Esophagus squamous epithelium (tissue), 5 donors: Measurements from ENCODE around the gene DUS1L. TPM values are rescaled to one million over a fixed set of nuclear protein-coding genes. Genes with fewer than 3 reads are reported as not detected.

Experiments
- DNase-seq: peaks from one replicate; lab custom pipeline; 2025; lab: John Stamatoyannopoulos, UW
- H3K27ac ChIP-seq, 4 donors: fragments of 200-600 bp; sonication (generic); one replicate each; pipeline ENCODE4 v1.5.1; 2016 to 2019; ENCODE audit warnings: mild to moderate bottlenecking in 1 of 4
- H3K27me3 ChIP-seq, 4 donors: fragments of 200-600 bp; sonication (generic); 1 replicate in 3 of 4; 2 replicates in 1 of 4; pipeline versions ENCODE4 v1.5.1 to v1.6.0; 2017 to 2021; ENCODE audit warnings: antibody characterized with exemption in 1 of 4
- H3K36me3 ChIP-seq, 3 donors: fragments of 200-600 bp; sonication (generic); one replicate each; pipeline ENCODE4 v1.5.1; 2016 to 2019
- H3K4me1 ChIP-seq, 3 donors: fragments of 200-600 bp; sonication (generic); one replicate each; pipeline ENCODE4 v1.5.1; 2017 to 2019
- H3K4me3 ChIP-seq, 4 donors: fragments of 200-600 bp; sonication (generic); 1 replicate in 3 of 4; 2 replicates in 1 of 4; pipeline ENCODE4 v1.5.1; 2016 to 2019; ENCODE audit warnings: mild to moderate bottlenecking in 2 of 4, moderate library complexity in 1 of 4
- H3K9me3 ChIP-seq, 3 donors: fragments of 200-600 bp; sonication (generic); one replicate each; pipeline ENCODE4 v1.5.1; 2016 to 2019
- POLR2A ChIP-seq, 4 donors: fragments of 450-650 bp; IDR thresholded peaks; one replicate each; pipeline ENCODE4 v1.6.1; 2017; ENCODE audit warnings: antibody characterized with exemption in 4 of 4, mild to moderate bottlenecking in 4 of 4, moderate library complexity in 3 of 4
- WGBS, 2 donors: methylation state at CpG; one replicate each; pipeline ENCODE4 v1.1.5; 2018; 5-methylcytosine and 5-hydroxymethylcytosine counted together
- intact Hi-C: fragments of 100-400 bp; cut with DNase I; formaldehyde crosslinking; loops from one replicate; pipeline ENCODE4 v1.15.0; 2022
- total RNA-seq, 4 donors: library from RNA; depleted of rRNA; stranded (reverse); fragments of >200 nt; gene quantifications; one replicate each; pipeline ENCODE4 v1.1.0, GENCODE V29; 2016
- TF ChIP-seq, protein P1 (sequence below), 6 experiments: fragments of 450-650 bp in 4 of 6; fragments of 200-600 bp in 2 of 6; sonication (generic) in 2 of 6; IDR thresholded peaks; one replicate each; pipeline ENCODE4 v1.5.1; 2016 to 2019; ENCODE audit warnings: antibody characterized with exemption in 6 of 6, mild to moderate bottlenecking in 4 of 6, moderate library complexity in 4 of 6
- donor health status: DM: yes; HTN: yes; CAD: no.

The DUS1L gene
- total RNA-seq, 4 donors from 2014 or later = 53.3 to 125 (median 105) TPM

DNA sequence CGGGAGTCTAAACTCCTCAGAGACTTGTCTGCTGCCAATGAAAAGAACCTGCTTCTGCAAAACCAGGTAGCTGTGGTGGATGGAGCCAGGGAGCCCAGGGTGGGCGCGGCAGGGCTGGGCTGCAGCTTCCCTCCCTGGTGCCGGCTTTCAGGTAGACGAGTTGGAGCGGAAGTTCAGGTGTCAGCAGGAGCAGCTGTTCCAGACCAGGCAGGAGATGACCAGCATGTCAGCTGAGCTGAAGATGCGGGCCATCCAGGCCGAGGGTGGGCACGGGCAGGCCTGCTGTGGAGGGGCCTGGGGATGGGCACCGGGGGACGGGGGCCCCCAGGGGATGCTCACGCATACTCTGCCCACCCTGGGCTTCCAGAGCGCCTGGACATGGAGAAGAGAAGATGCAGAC lies 37.4 kb downstream of the DUS1L start:
- no peak for TF ChIP-seq POLR2A (IDR thresholded peaks at IDR 0.05)
- TF ChIP-seq, protein P1, sequence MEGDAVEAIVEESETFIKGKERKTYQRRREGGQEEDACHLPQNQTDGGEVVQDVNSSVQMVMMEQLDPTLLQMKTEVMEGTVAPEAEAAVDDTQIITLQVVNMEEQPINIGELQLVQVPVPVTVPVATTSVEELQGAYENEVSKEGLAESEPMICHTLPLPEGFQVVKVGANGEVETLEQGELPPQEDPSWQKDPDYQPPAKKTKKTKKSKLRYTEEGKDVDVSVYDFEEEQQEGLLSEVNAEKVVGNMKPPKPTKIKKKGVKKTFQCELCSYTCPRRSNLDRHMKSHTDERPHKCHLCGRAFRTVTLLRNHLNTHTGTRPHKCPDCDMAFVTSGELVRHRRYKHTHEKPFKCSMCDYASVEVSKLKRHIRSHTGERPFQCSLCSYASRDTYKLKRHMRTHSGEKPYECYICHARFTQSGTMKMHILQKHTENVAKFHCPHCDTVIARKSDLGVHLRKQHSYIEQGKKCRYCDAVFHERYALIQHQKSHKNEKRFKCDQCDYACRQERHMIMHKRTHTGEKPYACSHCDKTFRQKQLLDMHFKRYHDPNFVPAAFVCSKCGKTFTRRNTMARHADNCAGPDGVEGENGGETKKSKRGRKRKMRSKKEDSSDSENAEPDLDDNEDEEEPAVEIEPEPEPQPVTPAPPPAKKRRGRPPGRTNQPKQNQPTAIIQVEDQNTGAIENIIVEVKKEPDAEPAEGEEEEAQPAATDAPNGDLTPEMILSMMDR (IDR thresholded peaks at IDR 0.05) = no peak
- intact Hi-C loops = no loop called here
- DNase-seq = no peak
- H3K27ac ChIP-seq = no peak overlapping the region
- 100% methylated on average over 3 of the region's 13 CpGs; no CpG with 5 or more reads in 1 of the 2 donors for WGBS, 2 donors
- H3K36me3 ChIP-seq = peaks cover 0 to 13% (median 0%) of the 10 kb centered on the region in 3 donors
- no peaks in the 10 kb centered on the region for H3K9me3 ChIP-seq
- peaks cover 0 to 7% (median 0%) of the 10 kb centered on the region in 4 donors for H3K27me3 ChIP-seq
- peaks cover 27 to 52% (median 30%) of the 10 kb centered on the region in 3 donors for H3K4me1 ChIP-seq
- no peak overlapping the region for H3K4me3 ChIP-seq

DNA sequence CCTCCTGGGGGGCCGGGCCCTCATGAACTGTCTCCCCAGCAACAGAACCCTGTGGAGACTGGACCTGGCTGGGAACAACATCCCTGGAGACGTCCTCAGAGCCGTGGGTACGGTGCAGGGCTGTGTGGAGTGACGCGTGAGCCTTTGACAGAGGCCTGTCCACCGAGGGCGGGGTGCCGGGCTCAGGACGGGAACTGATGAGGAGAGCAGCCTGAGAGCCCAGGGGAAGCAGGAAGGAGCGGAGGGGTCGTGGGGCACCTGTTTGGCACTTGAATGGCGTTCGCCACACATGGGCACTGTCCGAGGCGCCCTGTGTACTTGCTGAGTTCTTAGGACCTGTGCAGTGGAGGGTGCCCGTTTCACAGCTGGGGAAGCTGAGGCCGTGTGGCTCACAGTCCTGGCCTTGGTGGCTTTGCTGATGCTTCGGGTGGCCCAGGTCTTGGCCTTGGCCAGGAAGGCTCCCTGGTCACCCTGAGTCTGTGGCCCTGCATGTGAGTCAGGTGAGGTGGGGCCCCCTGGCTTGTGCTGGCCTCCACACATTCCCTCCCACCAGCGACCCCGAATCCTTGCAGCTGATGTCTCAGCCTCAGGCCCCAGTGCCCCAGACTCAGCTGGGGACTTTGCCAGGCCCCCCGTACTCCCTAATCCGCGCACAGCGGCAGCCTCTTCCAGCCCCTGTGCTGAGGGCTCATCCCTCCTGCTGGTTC lies 40.0 kb downstream of the DUS1L start:
- H3K9me3 ChIP-seq = no peaks in the 10 kb centered on the region
- H3K36me3 ChIP-seq = peaks cover 0 to 13% (median 0%) of the 10 kb centered on the region in 3 donors
- WGBS, 2 donors = 90 to 96% methylated on average over 7 to 10 of the region's 25 CpGs
- no peak for TF ChIP-seq POLR2A (IDR thresholded peaks at IDR 0.05)
- TF ChIP-seq, protein P1 (IDR thresholded peaks at IDR 0.05) = no peak
- no peaks in the 10 kb centered on the region for H3K27me3 ChIP-seq
- peaks cover 34 to 50% (median 39%) of the 10 kb centered on the region in 3 donors for H3K4me1 ChIP-seq
- H3K4me3 ChIP-seq = no peak overlapping the region
- H3K27ac ChIP-seq = no peak overlapping the region
- no peak for DNase-seq
- intact Hi-C loops = no loop called here

DNA sequence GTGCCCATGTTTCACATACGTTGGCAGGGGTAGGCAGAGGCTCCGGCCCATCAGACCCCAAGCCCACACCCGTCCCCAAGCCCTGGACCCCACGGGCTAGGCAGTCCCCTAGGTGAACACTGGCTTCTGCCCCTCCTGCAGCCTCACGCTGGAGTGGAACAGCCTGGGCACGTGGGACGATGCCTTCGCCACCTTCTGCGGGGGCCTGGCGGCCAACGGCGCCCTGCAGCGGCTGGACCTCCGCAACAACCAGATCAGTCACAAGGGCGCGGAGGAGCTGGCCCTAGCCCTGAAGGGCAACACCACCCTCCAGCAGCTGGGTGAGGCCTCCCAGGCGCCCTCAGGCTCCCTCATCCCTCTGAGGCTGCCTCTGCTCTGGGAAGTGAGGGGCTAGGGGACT lies 40.7 kb downstream of the DUS1L start:
- intact Hi-C loops = no loop called here

DNA sequence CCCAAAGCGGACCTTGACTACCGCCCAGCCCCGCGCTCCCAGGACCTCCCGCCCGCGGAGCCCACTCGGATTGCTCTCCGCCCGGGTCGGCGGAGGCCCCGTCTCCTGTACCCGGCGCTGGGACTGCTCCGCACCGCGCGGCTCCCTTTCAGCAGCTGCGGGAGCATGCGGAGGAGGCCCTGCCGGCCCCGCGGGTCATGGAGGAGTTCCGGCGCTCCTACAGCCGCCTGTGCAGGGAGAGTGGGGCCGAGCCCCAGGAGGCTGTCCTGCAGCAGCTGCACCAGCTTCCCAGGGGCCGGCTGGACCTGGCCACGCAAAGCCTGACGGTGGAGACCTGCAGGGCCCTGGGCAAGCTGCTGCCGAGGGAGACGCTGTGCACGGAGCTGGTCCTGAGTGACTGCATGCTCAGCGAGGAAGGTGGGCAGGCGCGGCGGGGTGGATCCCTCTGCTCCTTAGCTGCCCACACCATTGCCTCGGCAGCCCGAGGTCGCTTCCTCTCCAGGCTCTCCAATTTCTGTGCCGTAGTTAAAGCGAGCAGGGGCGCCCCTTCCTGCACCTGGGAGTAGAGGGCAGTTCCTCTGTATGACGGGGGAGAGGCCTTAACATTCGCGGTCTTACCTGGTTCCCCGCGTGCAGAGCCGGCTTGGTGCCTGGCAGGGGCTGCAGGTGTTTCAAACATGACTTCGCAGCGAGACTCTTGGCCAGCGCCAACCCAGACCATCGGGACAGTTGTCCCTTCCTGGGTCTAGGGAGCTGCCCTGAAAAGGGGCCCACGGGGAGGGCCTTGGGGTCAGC lies 42.0 kb downstream of the DUS1L start:
- DNase-seq = no peak
- no peaks in the 10 kb centered on the region for H3K9me3 ChIP-seq
- no peaks in the 10 kb centered on the region for H3K27me3 ChIP-seq
- intact Hi-C loops = loop anchor here (2.0 kb wide), 1 partner anchor 65 kb away; no protein-coding TSS in a partner anchor
- peaks cover 0 to 20% (median 0%) of the 10 kb centered on the region in 3 donors for H3K36me3 ChIP-seq
- H3K27ac ChIP-seq = peak overlapping the region; percentile 37 to 71 (median 57)
- TF ChIP-seq, protein P1 (IDR thresholded peaks at IDR 0.05) = no peak
- no peak for TF ChIP-seq POLR2A (IDR thresholded peaks at IDR 0.05)
- 3% methylated on average over 28 of the region's 55 CpGs; no CpG with 5 or more reads in 1 of the 2 donors for WGBS, 2 donors
- H3K4me1 ChIP-seq = peaks cover 25 to 52% (median 30%) of the 10 kb centered on the region in 3 donors
- H3K4me3 ChIP-seq = peak overlapping the region; percentile 62 to 97 (median 82)

More for the DNA sequence above, 40.7 kb downstream of the DUS1L start:
- no peak for TF ChIP-seq POLR2A (IDR thresholded peaks at IDR 0.05)
- TF ChIP-seq, protein P1 (IDR thresholded peaks at IDR 0.05) = no peak
- Histone ChIP-seq H3K27me3 (no peaks in the 10 kb centered on the region), H3K27ac (no peak overlapping the region), H3K4me1 (peaks cover 28 to 50% (median 33%) of the 10 kb centered on the region in 3 donors), H3K36me3 (peaks cover 0 to 13% (median 0%) of the 10 kb centered on the region in 3 donors), H3K9me3 (no peaks in the 10 kb centered on the region), H3K4me3 (no peak overlapping the region)
- DNase-seq = no peak
- no CpG with 5 or more reads among the region's 17 CpGs for WGBS, 2 donors
